HepG2 (cell line): ENCODE measurements around the gene HK2. TPM values are rescaled to one million over a fixed set of nuclear protein-coding genes. Genes with fewer than 3 reads are reported as not detected.

Experiments used
- BRCA1 ChIP-seq: sonication (generic); formaldehyde crosslinking; IDR thresholded peaks from 2 replicates; pipeline ENCODE4 v1.4.0; 2020; ENCODE audit warnings: missing genetic modification reagents
- CEBPB ChIP-seq: IDR thresholded peaks from 2 replicates; pipeline ENCODE4 v1.6.1; 2011; ENCODE audit warnings: low read depth, low read length, improper control_type of control experiment, borderline replicate concordance
- DRAP1 ChIP-seq: IDR thresholded peaks from 2 replicates; pipeline ENCODE4 v1.6.1; 2016; ENCODE audit warnings: missing genetic modification reagents, missing compliant biosample characterization
- GABPA ChIP-seq, 2 experiments: IDR thresholded peaks; 2 replicates each; pipeline ENCODE4 v1.6.1; 2011 to 2016; ENCODE audit warnings: low read depth in 2 of 2, low read length in 1 of 2, missing biosample characterization in 1 of 2, missing genetic modification characterization in 1 of 2
- GABPB1 ChIP-seq: IDR thresholded peaks from 2 replicates; pipeline ENCODE4 v1.6.1; 2016; ENCODE audit warnings: mild to moderate bottlenecking, missing genetic modification reagents, moderate library complexity, missing compliant biosample characterization
- GTF2F1 ChIP-seq: fragments of 150-350 bp; IDR thresholded peaks from 2 replicates; pipeline ENCODE4 v1.6.1; 2014; ENCODE audit warnings: low read length
- HINFP ChIP-seq: sonication (generic); formaldehyde crosslinking; IDR thresholded peaks from 2 replicates; pipeline ENCODE4 v1.4.0; 2020; ENCODE audit warnings: low read depth, mild to moderate bottlenecking, missing genetic modification reagents
- NCOR1 ChIP-seq: fragments of 200-600 bp; sonication (generic); IDR thresholded peaks from 2 replicates; pipeline ENCODE4 v1.7.0; 2017; ENCODE audit warnings: antibody characterized with exemption, low read length, borderline replicate concordance
- NONO ChIP-seq, 2 experiments: fragments of 450-650 bp in 1 of 2; sonication (generic) in 1 of 2; formaldehyde crosslinking in 1 of 2; IDR thresholded peaks in 1 of 2; conservative IDR thresholded peaks in 1 of 2; 2 replicates each; pipeline versions ENCODE4 v1.6.1 to v1.8.0; 2017 to 2022; ENCODE audit warnings: mild to moderate bottlenecking in 1 of 2, missing genetic modification reagents in 1 of 2, moderate library complexity in 1 of 2
- NR0B2 ChIP-seq: sonication (generic); formaldehyde crosslinking; IDR thresholded peaks from 2 replicates; pipeline ENCODE4 v1.4.0; 2020; ENCODE audit warnings: mild to moderate bottlenecking, missing genetic modification reagents
- SNAPC2 ChIP-seq: sonication (generic); formaldehyde crosslinking; IDR thresholded peaks from 2 replicates; pipeline ENCODE4 v1.8.1; 2022; ENCODE audit warnings: mild to moderate bottlenecking, missing genetic modification reagents
- SP140L ChIP-seq: sonication (generic); formaldehyde crosslinking; IDR thresholded peaks from 2 replicates; pipeline ENCODE4 v1.4.0; 2020; ENCODE audit warnings: missing genetic modification reagents, borderline replicate concordance
- SPEN ChIP-seq: sonication (generic); formaldehyde crosslinking; IDR thresholded peaks from 2 replicates; pipeline ENCODE4 v1.5.1; 2020; ENCODE audit warnings: low read depth, mild to moderate bottlenecking, missing genetic modification reagents
- TOPORS ChIP-seq: sonication (generic); formaldehyde crosslinking; IDR thresholded peaks from 2 replicates; pipeline ENCODE4 v1.8.0; 2023; ENCODE audit warnings: mild to moderate bottlenecking, missing genetic modification reagents
- TRAFD1 ChIP-seq: sonication (generic); formaldehyde crosslinking; IDR thresholded peaks from 2 replicates; pipeline ENCODE4 v1.5.1; 2020; ENCODE audit warnings: missing genetic modification reagents, mild to moderate bottlenecking, borderline replicate concordance
- ZBTB21 ChIP-seq: sonication (generic); formaldehyde crosslinking; IDR thresholded peaks from 2 replicates; pipeline ENCODE4 v1.4.0; 2020; ENCODE audit warnings: missing genetic modification reagents
- ZBTB4 ChIP-seq: sonication (generic); formaldehyde crosslinking; IDR thresholded peaks from 2 replicates; pipeline ENCODE4 v1.4.0; 2020; ENCODE audit warnings: missing genetic modification reagents, mild to moderate bottlenecking, borderline replicate concordance
- ZNF329 ChIP-seq: sonication (generic); formaldehyde crosslinking; IDR thresholded peaks from 2 replicates; pipeline ENCODE4 v1.9.0; 2021; ENCODE audit warnings: low read depth, mild to moderate bottlenecking, missing genetic modification reagents
- ZNF703 ChIP-seq: sonication (generic); formaldehyde crosslinking; IDR thresholded peaks from 2 replicates; pipeline ENCODE4 v1.5.1; 2020; ENCODE audit warnings: missing genetic modification reagents, mild to moderate bottlenecking, moderate library complexity, borderline replicate concordance
- ZNF709 ChIP-seq: sonication (generic); formaldehyde crosslinking; IDR thresholded peaks from 2 replicates; pipeline ENCODE4 v1.5.0; 2020; ENCODE audit warnings: mild to moderate bottlenecking, missing genetic modification reagents
- polyA plus RNA-seq, 8 experiments: library from polyadenylated mRNA; depleted of rRNA in 3 of 8; stranded (reverse) in 7 of 8; unstranded in 1 of 8; fragments of >200 nt; fragmentation: Illumina TruSeq in 4 of 8; extraction: Trizol in 4 of 8; gene quantifications; 2 replicates each; pipeline versions ENCODE4 v1.2.1 to v1.2.3, GENCODE V29; 2011 to 2016; ENCODE audit warnings: low read depth in 4 of 8, missing spikeins in 1 of 8, mixed read lengths in 1 of 8; ENCODE audit not compliant: insufficient read depth in 1 of 8
- total RNA-seq, 5 experiments: library from RNA; depleted of rRNA; stranded (reverse); fragments of >200 nt; fragmentation: Illumina TruSeq; extraction: Trizol; gene quantifications; 2 replicates each; pipeline ENCODE4 v1.2.3, GENCODE V29; 2016; ENCODE audit warnings: low read depth in 1 of 5

Gene HK2
- total and polyA plus RNA-seq, 2 of the 13 experiments (the other 11 are each of a cell fraction or from before 2014, with no cell fraction given): 13.2 to 101 TPM

- TF ChIP-seq ZBTB4 (CRISPR knock-in tag) (0 out of 2 replicates have a peak, but pooled peaks have one; percentile 12), GABPA (IDR thresholded peaks at IDR 0.05; ENCODE audit: low read depth, low read length) (no peak; the same call in 1 of the 2 replicates), GABPA (CRISPR knock-in tag; IDR thresholded peaks at IDR 0.05; ENCODE audit: low read depth) (no peak), ZBTB21 (CRISPR knock-in tag) (no peak), BRCA1 (CRISPR knock-in tag) (peak; percentile 86), TOPORS (CRISPR knock-in tag) (no peak), SPEN (peak; percentile 77), GABPB1 (CRISPR knock-in tag) (peak; percentile 72), SP140L (CRISPR knock-in tag) (0 out of 2 replicates have a peak, but pooled peaks have one; percentile 13), SNAPC2 (0 out of 2 replicates have a peak, but pooled peaks have one; percentile 9), CEBPB (no peak), DRAP1 (CRISPR knock-in tag) (peak; percentile 96), NONO (IDR thresholded peaks at IDR 0.05) (no peak), NONO (CRISPR knock-in tag; conservative IDR thresholded peaks at IDR 0.05) (peak; percentile 18; the same call in 1 of the 2 replicates), TRAFD1 (CRISPR knock-in tag) (0 out of 2 replicates have a peak, but pooled peaks have one; percentile 39), GTF2F1 (no peak), ZNF703 (CRISPR knock-in tag) (no peak; the same call in 1 of the 2 replicates), NCOR1 (no peak), ZNF709 (CRISPR knock-in tag) (no peak; the same call in 1 of the 2 replicates), ZNF329 (CRISPR knock-in tag) (peak; percentile 46; the same call in 1 of the 2 replicates), HINFP (CRISPR knock-in tag) (peak; percentile 69; the same call in 1 of the 2 replicates), NR0B2 (peak; percentile 55; the same call in 1 of the 2 replicates)
Measured at GRCh38 chr2:74833418-74834233, at the start of gene HK2 (continued).
